ENCODE data around the gene COL12A1. TPM values are rescaled to one million over a fixed set of nuclear protein-coding genes. Genes with fewer than 3 reads are reported as not detected.
A peak's percentile ranks its signal among the peaks of the same experiment; 100 is the strongest.

Gene COL12A1
- total RNA-seq, 2 experiments from 2014 or later = not detected

DNA sequence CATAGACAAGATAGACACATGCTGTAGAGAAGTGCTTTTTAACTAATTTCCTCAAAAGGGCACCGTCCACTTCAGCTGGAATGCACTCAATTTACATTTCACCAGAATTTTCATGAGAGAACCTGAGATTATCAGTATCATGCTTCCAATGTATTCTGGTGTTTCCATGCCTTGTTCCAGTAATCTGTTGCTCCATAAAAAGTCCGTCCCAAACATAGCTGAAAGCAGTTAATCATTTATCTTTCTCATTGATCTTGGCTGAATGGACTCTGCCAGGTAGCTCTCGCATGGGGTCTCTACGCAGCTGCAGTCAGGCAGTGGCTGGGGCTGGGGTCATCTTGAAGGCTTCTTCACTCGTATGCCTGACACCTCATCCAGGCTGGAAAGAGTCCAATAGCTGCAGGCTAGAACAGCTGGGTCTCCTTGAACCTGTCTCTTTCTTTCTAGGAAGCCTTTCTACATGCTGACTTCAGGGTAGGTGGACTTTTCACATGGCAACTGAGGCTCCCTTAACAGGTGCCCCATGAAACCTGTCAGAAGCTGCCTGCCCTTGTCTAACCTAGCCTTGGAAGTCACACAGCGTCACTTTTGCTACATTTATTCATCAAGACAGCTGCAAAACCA, 18.6 kb upstream of the COL12A1 start:
- no peak for DNase-seq
- H3K4me3 Mint-ChIP-seq = no peak overlapping the region
- CTCF ChIA-PET = interaction anchor here (1.3 to 2.0 kb wide), 2 partner anchors 13 to 15 kb away, joined by 3 to 4 read pairs; no protein-coding TSS in a partner anchor
- peaks cover 2% of the 10 kb centered on the region for H3K4me1 Mint-ChIP-seq
- ATAC-seq = no peak
- peaks cover 26% of the 10 kb centered on the region for H3K27me3 Mint-ChIP-seq
- no peaks in the 10 kb centered on the region for H3K36me3 Mint-ChIP-seq
- H3K27ac Mint-ChIP-seq = no peak overlapping the region
- H3K9me3 Mint-ChIP-seq (ENCODE audit: low read depth) = no peaks in the 10 kb centered on the region

DNA sequence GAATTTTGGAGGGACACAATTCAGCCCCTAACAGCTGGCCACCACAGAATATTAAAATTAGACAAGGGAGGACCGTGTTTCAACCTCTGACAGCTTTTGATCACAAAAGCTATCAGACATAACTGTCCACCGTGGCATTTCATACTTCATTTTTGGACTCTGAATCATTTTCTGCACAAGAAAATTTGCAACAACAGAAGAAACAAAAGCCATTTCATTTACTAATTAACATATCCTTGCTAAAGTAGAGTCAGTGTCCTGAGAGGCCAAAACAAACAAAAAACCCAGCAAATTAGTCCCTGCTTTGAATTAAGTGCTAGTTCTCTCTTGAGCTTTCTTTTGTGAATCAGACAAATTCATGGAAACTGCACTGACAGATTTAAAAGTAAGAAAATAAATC, 17.6 kb upstream of the COL12A1 start:
- CTCF ChIA-PET = interaction anchor here (0.6 to 2.0 kb wide), 2 partner anchors 12 to 1545 kb away, joined by 3 to 4 read pairs; no protein-coding TSS in a partner anchor
- Mint-ChIP-seq H3K27ac (no peak overlapping the region), H3K27me3 (peaks cover 29% of the 10 kb centered on the region), H3K9me3 (ENCODE audit: low read depth) (no peaks in the 10 kb centered on the region), H3K36me3 (no peaks in the 10 kb centered on the region), H3K4me1 (peaks cover 2% of the 10 kb centered on the region), H3K4me3 (no peak overlapping the region)
- DNase-seq (no peak), ATAC-seq (no peak)

DNA sequence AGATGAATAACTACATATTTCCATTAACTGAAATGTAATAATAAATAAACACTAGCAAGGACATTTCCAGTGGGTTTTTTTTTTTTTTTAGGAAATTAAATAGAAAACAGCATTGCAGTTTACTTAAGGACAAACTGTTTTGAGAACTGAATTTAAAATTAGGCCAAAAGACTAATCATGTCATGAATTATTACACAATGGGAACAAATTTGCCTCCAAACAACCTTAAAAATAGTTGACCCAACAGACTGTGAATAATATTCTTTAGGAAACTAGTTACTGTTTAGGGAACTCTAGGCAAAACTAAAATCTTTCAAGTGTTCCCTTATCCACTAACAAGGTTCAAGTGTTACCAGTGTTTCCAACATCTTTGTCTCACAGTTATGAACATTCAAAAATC, 16.4 kb upstream of the COL12A1 start:
- DNase-seq (no peak), ATAC-seq (no peak)
- Mint-ChIP-seq H3K4me3 (no peak overlapping the region), H3K36me3 (no peaks in the 10 kb centered on the region), H3K27me3 (peaks cover 30% of the 10 kb centered on the region), H3K4me1 (peaks cover 2% of the 10 kb centered on the region), H3K9me3 (ENCODE audit: low read depth) (no peaks in the 10 kb centered on the region), H3K27ac (no peak overlapping the region)
- CTCF ChIA-PET = no interaction called here

- DNase-seq (no peak), ATAC-seq (no peak)
- no peak overlapping the region for H3K4me3 Mint-ChIP-seq
- no peak overlapping the region for H3K27ac Mint-ChIP-seq
- peaks cover 38% of the 10 kb centered on the region for H3K27me3 Mint-ChIP-seq
- no peaks in the 10 kb centered on the region for H3K9me3 Mint-ChIP-seq (ENCODE audit: low read depth)
- H3K4me1 Mint-ChIP-seq = peaks cover 2% of the 10 kb centered on the region
- H3K36me3 Mint-ChIP-seq = no peaks in the 10 kb centered on the region
- CTCF ChIA-PET = interaction anchor here (1.0 to 1.5 kb wide), 4 partner anchors 11 to 17 kb away, joined by 3 to 8 read pairs (median 4); partner anchors contain the start of gene COL12A1
Measured at GRCh38 chr6:75221116-75221515, 15.3 kb upstream of the COL12A1 start.

GRCh38 chr6:75220357-75220756, 14.5 kb upstream of the COL12A1 start:
- CTCF ChIA-PET = interaction anchor here (1.0 to 1.5 kb wide), 4 partner anchors 10 to 16 kb away, joined by 3 to 8 read pairs (median 4); partner anchors contain the start of gene COL12A1
- Mint-ChIP-seq H3K9me3 (ENCODE audit: low read depth) (no peaks in the 10 kb centered on the region), H3K4me3 (no peak overlapping the region), H3K27ac (no peak overlapping the region), H3K36me3 (no peaks in the 10 kb centered on the region), H3K27me3 (peaks cover 44% of the 10 kb centered on the region), H3K4me1 (no peaks in the 10 kb centered on the region)
- ATAC-seq (no peak), DNase-seq (no peak)

DNA sequence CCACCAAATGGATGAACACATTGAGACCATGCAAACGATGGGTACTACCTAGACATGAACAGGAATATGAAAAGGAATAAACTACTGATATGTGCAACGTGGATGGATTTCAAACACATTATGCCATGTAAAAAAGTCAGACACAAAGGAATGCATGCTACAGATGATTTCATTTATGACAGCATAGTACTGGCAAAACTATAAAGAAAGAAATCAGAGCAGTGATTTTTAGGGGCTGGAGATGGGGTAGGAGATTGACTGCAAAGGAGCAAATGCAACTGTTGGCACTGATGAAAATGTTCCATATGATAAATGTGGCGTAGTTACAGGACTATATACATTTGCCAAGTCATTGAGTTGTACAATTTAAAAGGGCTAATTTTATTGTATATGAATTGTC, 13.4 kb upstream of the COL12A1 start:
- ATAC-seq = no peak

GRCh38 chr6:75217193-75217592, 11.3 kb upstream of the COL12A1 start:
- ATAC-seq (no peak), DNase-seq (no peak)
- Mint-ChIP-seq H3K27ac (no peak overlapping the region), H3K9me3 (ENCODE audit: low read depth) (no peaks in the 10 kb centered on the region), H3K4me1 (peaks cover 7% of the 10 kb centered on the region), H3K36me3 (no peaks in the 10 kb centered on the region), H3K27me3 (peaks cover 34% of the 10 kb centered on the region), H3K4me3 (no peak overlapping the region)
- CTCF ChIA-PET = interaction anchor here (1.3 to 1.5 kb wide), 2 partner anchors 8 to 12 kb away, joined by 5 read pairs; no protein-coding TSS in a partner anchor

More for the DNA sequence above, 13.4 kb upstream of the COL12A1 start:
- Mint-ChIP-seq H3K27ac (no peak overlapping the region), H3K9me3 (ENCODE audit: low read depth) (no peaks in the 10 kb centered on the region), H3K4me1 (no peaks in the 10 kb centered on the region), H3K4me3 (no peak overlapping the region), H3K36me3 (no peaks in the 10 kb centered on the region), H3K27me3 (peaks cover 44% of the 10 kb centered on the region)
- CTCF ChIA-PET = interaction anchor here (0.7 kb wide), 1 partner anchor 8 kb away, joined by 3 read pairs; no protein-coding TSS in a partner anchor
- no peak for DNase-seq

- no peak overlapping the region for H3K4me3 Mint-ChIP-seq
- CTCF ChIA-PET = no interaction called here
- H3K9me3 Mint-ChIP-seq (ENCODE audit: low read depth) = no peaks in the 10 kb centered on the region
- DNase-seq (no peak), ATAC-seq (no peak)
- H3K4me1 Mint-ChIP-seq = peaks cover 7% of the 10 kb centered on the region
- H3K27ac Mint-ChIP-seq = no peak overlapping the region
- no peaks in the 10 kb centered on the region for H3K36me3 Mint-ChIP-seq
- peaks cover 44% of the 10 kb centered on the region for H3K27me3 Mint-ChIP-seq
Measured at GRCh38 chr6:75215291-75215690, 9.4 kb upstream of the COL12A1 start.

- Mint-ChIP-seq H3K9me3 (ENCODE audit: low read depth) (no peaks in the 10 kb centered on the region), H3K4me1 (peaks cover 12% of the 10 kb centered on the region), H3K27ac (no peak overlapping the region), H3K36me3 (no peaks in the 10 kb centered on the region), H3K27me3 (peaks cover 47% of the 10 kb centered on the region), H3K4me3 (no peak overlapping the region)
- no peak for DNase-seq
- CTCF ChIA-PET = interaction anchor here (0.8 kb wide), 1 partner anchor 1122 kb away, joined by 3 read pairs; no protein-coding TSS in a partner anchor
- peak; percentile 34 for ATAC-seq
Measured at GRCh38 chr6:75213732-75214131, 7.9 kb upstream of the COL12A1 start.

- DNase-seq (no peak), ATAC-seq (no peak)
- Mint-ChIP-seq H3K27me3 (peaks cover 52% of the 10 kb centered on the region), H3K36me3 (no peaks in the 10 kb centered on the region), H3K4me3 (no peak overlapping the region), H3K9me3 (ENCODE audit: low read depth) (no peaks in the 10 kb centered on the region), H3K4me1 (peaks cover 17% of the 10 kb centered on the region), H3K27ac (no peak overlapping the region)
- CTCF ChIA-PET = interaction anchor here (0.8 kb wide), 1 partner anchor 1122 kb away, joined by 3 read pairs; no protein-coding TSS in a partner anchor
Measured at GRCh38 chr6:75213112-75213511, 7.3 kb upstream of the COL12A1 start.

GRCh38 chr6:75211920-75212590, 6.2 kb upstream of the COL12A1 start:
- DNase-seq (no peak), ATAC-seq (no peak)
- peaks cover 27% of the 10 kb centered on the region for H3K4me1 Mint-ChIP-seq
- H3K36me3 Mint-ChIP-seq = no peaks in the 10 kb centered on the region
- peaks cover 54% of the 10 kb centered on the region for H3K27me3 Mint-ChIP-seq
- H3K27ac Mint-ChIP-seq = no peak overlapping the region
- CTCF ChIA-PET = interaction anchor here (0.8 to 5.8 kb wide), 9 partner anchors 8 to 1479 kb away, joined by 3 to 50 read pairs (median 4); no protein-coding TSS in a partner anchor
- no peak overlapping the region for H3K4me3 Mint-ChIP-seq
- no peaks in the 10 kb centered on the region for H3K9me3 Mint-ChIP-seq (ENCODE audit: low read depth)

DNA sequence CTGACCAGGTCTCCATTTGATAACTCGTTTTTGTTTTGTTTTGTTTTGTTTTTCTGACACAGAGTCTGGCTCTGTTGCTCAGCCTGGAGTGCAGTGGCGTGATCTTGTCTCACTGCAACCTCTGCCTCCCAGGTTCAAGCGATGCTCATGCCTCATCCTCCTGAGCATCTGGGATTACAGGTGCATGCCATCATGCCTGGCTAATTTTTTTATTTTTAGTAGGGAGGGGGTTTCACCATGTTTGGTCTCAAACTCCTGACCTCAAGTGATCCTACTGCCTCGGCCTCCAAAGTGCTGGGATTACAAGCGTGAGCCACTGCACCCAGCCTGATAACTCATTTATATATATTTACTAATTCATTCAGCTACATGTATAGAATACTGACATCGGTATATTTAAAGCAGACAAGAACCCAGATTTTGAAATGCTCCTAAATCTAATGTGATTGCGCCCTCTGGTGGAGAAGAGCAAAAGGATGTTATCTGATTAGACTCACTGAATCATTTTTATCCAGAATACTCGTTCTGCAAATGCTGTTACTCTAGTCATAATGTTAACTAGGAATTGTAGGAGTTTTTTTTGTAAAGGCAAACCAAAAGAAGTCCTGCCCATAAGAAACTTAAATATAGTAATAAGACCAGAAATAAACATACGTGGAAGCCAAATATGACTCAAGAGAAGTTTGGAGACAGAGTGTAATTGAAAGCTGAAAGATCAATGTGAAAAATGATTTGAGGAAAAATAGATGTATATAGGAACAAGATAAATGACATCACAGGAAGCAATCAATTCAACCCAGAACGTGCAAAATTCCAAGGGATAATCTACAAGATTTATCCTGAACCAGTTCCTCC, 5.3 kb upstream of the COL12A1 start:
- Mint-ChIP-seq H3K4me3 (no peak overlapping the region), H3K27me3 (peaks cover 57% of the 10 kb centered on the region), H3K36me3 (no peaks in the 10 kb centered on the region), H3K27ac (no peak overlapping the region), H3K9me3 (ENCODE audit: low read depth) (no peaks in the 10 kb centered on the region), H3K4me1 (peaks cover 34% of the 10 kb centered on the region)
- ATAC-seq (no peak), DNase-seq (peak; percentile 59)
- CTCF ChIA-PET = interaction anchor here (0.8 to 5.8 kb wide), 15 partner anchors 8 to 1537 kb away, joined by 3 to 50 read pairs (median 4); no protein-coding TSS in a partner anchor

DNA sequence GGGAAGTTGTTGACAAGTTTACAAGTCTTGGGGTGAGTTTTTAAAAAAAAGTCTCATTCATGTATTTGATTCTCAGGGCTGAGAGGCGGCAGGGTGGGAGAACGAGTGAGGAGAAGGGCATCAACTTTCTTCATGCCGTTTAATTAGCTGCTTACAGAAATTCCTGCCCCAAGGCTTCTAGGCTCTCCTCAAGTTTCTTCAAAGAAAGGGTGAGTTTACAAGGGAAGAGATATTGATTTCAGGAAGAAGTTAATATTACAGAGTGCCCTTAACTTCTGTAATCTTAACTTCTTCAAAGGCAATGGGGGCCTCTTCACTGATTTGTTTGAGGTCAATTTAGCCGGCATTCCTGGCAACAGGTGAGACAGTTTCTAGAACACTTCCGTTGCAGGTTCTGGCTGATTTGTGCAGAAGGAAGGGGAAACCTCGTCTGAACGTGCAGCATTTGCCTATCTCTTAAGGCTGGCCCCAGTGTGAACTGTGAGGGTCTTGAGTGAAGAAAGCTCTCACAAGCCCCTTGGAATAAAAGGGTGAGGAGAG, 3.4 kb upstream of the COL12A1 start:
- no peak for ATAC-seq
- Mint-ChIP-seq H3K9me3 (ENCODE audit: low read depth) (no peaks in the 10 kb centered on the region), H3K4me3 (no peak overlapping the region), H3K4me1 (peaks cover 50% of the 10 kb centered on the region), H3K27ac (no peak overlapping the region), H3K27me3 (peaks cover 70% of the 10 kb centered on the region), H3K36me3 (peaks cover 4% of the 10 kb centered on the region)
- CTCF ChIA-PET = interaction anchor here (0.9 to 5.8 kb wide), 25 partner anchors 8 to 1609 kb away, joined by 3 to 50 read pairs (median 5); no protein-coding TSS in a partner anchor
- DNase-seq = no peak

Data from activated CD8-positive, alpha-beta memory T cell treated with anti-CD3 and anti-CD28 coated beads, Interleukin-2, amount 10 ng/mL, durations not matched to agents 7 days and 5 days (primary cell).